B cell (primary cell): ENCODE results near the gene ATXN7L3.

Experiments used
- CTCF ChIP-seq: fragments of 200-600 bp; IDR thresholded peaks from one replicate; pipeline ENCODE4 v1.8.0; 2022; ENCODE audit warnings: antibody characterized with exemption, mild to moderate bottlenecking
- EZH2 ChIP-seq: IDR thresholded peaks from 2 replicates; pipeline ENCODE4 v1.6.1; 2012; ENCODE audit warnings: borderline replicate concordance, low read depth, mild to moderate bottlenecking, moderate library complexity, low read length; ENCODE audit not compliant: insufficient read depth, poor library complexity, severe bottlenecking

GRCh38 chr17:44176257-44176656 is 23.4 kb downstream of the ATXN7L3 start:
- no peak for TF ChIP-seq EZH2
- no peak for TF ChIP-seq CTCF
